GM12878 (cell line): ENCODE results near the gene ZDHHC11.

ENCODE experiments used
- CBFB ChIP-seq: IDR thresholded peaks from 2 replicates; pipeline ENCODE4 v1.6.1; 2016; ENCODE audit warnings: antibody characterized with exemption, low read depth
- DPF2 ChIP-seq: fragments of 450-650 bp; IDR thresholded peaks from 2 replicates; pipeline ENCODE4 v1.6.1; 2017; ENCODE audit warnings: mild to moderate bottlenecking
- ESRRA ChIP-seq: IDR thresholded peaks from 2 replicates; pipeline ENCODE4 v1.6.1; 2012; ENCODE audit warnings: mild to moderate bottlenecking, low read length, improper control_type of control experiment
- GATAD2B ChIP-seq: fragments of 450-650 bp; conservative IDR thresholded peaks from 2 replicates; pipeline ENCODE4 v1.6.1; 2017; ENCODE audit warnings: low read depth, mild to moderate bottlenecking, moderate library complexity
- LARP7 ChIP-seq: fragments of 450-650 bp; IDR thresholded peaks from 2 replicates; pipeline ENCODE4 v1.6.1; 2017; ENCODE audit warnings: mild to moderate bottlenecking
- MTA2 ChIP-seq: fragments of 450-650 bp; IDR thresholded peaks from 2 replicates; pipeline ENCODE4 v1.6.1; 2016; ENCODE audit warnings: low read depth, mild to moderate bottlenecking, moderate library complexity
- RBBP5 ChIP-seq: fragments of 200-600 bp; sonication (generic); conservative IDR thresholded peaks from 2 replicates; pipeline ENCODE4 v1.6.1; 2016
- SMC3 ChIP-seq: IDR thresholded peaks from 2 replicates; pipeline ENCODE4 v1.6.1; 2011; ENCODE audit warnings: low read length, improper control_type of control experiment, borderline replicate concordance
- SP1 ChIP-seq: IDR thresholded peaks from one replicate; pipeline ENCODE4 v1.6.1; 2011; ENCODE audit warnings: low read depth, low read length
- YY1 ChIP-seq: IDR thresholded peaks from 2 replicates; pipeline ENCODE4 v1.6.1; 2011; ENCODE audit warnings: low read depth, mild to moderate bottlenecking, low read length
- TF ChIP-seq, protein P1 (sequence below), 3 experiments: IDR thresholded peaks in 2 of 3; conservative IDR thresholded peaks in 1 of 3; 2 replicates each; pipeline ENCODE4 v1.5.1; 2011; ENCODE audit warnings: low read depth in 3 of 3, low read length in 3 of 3, mild to moderate bottlenecking in 3 of 3, control low read depth in 2 of 3, moderate library complexity in 2 of 3, inconsistent platforms in 1 of 3, mixed read lengths in 1 of 3; ENCODE audit not compliant: control insufficient read depth in 2 of 3, insufficient read depth in 1 of 3; ENCODE audit errors: extremely low read depth in 1 of 3
- TF ChIP-seq, protein P2 (sequence below): IDR thresholded peaks from 2 replicates; pipeline ENCODE4 v1.6.1; 2011; ENCODE audit warnings: borderline replicate concordance, low read depth, mild to moderate bottlenecking, moderate library complexity, low read length; ENCODE audit not compliant: insufficient read depth, poor library complexity, severe bottlenecking
- TF ChIP-seq, protein P3 (sequence below): IDR thresholded peaks from 2 replicates; pipeline ENCODE4 v1.6.1; 2012; ENCODE audit warnings: low read length, inconsistent platforms
- TF ChIP-seq, protein P4 (sequence below): fragments of 450-650 bp; IDR thresholded peaks from 2 replicates; pipeline ENCODE4 v1.6.1; 2014; ENCODE audit warnings: mild to moderate bottlenecking

DNA sequence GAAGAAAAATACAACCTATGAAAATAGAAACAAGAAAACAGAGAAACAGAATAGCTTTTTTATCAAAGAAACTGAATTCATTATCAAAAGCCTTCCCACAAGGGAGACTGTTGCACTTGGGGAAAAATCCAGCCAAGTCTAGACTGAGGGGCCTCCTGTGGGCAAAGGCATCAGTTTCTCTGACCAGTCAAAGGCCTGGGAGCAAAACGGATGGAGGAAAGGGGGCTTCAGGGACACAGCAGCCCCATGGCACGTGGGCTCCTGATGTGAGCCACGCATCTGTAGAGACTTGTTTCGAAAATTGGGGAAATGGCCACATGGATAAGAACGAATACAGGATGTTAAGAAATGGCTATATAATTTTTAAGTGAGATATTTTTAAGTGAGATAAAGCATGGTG is 87.4 kb downstream of the ZDHHC11 start:
- TF ChIP-seq GATAD2B (no peak), DPF2 (no peak), YY1 (no peak), ESRRA (no peak), SP1 (no peak), CBFB (no peak), LARP7 (no peak), RBBP5 (no peak), MTA2 (no peak), SMC3 (no peak)
- TF ChIP-seq, protein P1, sequence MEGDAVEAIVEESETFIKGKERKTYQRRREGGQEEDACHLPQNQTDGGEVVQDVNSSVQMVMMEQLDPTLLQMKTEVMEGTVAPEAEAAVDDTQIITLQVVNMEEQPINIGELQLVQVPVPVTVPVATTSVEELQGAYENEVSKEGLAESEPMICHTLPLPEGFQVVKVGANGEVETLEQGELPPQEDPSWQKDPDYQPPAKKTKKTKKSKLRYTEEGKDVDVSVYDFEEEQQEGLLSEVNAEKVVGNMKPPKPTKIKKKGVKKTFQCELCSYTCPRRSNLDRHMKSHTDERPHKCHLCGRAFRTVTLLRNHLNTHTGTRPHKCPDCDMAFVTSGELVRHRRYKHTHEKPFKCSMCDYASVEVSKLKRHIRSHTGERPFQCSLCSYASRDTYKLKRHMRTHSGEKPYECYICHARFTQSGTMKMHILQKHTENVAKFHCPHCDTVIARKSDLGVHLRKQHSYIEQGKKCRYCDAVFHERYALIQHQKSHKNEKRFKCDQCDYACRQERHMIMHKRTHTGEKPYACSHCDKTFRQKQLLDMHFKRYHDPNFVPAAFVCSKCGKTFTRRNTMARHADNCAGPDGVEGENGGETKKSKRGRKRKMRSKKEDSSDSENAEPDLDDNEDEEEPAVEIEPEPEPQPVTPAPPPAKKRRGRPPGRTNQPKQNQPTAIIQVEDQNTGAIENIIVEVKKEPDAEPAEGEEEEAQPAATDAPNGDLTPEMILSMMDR (IDR thresholded peaks at IDR 0.05 in 2 of 3, conservative IDR thresholded peaks at IDR 0.05 in 1 of 3; ENCODE audit: control insufficient read depth in 2 of 3, extremely low read depth in 1 of 3, insufficient read depth in 1 of 3, low read depth in 3 of 3, low read length in 3 of 3), result no peak
- TF ChIP-seq, protein P2, sequence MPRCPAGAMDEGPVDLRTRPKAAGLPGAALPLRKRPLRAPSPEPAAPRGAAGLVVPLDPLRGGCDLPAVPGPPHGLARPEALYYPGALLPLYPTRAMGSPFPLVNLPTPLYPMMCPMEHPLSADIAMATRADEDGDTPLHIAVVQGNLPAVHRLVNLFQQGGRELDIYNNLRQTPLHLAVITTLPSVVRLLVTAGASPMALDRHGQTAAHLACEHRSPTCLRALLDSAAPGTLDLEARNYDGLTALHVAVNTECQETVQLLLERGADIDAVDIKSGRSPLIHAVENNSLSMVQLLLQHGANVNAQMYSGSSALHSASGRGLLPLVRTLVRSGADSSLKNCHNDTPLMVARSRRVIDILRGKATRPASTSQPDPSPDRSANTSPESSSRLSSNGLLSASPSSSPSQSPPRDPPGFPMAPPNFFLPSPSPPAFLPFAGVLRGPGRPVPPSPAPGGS, result no peak
- TF ChIP-seq, protein P3, sequence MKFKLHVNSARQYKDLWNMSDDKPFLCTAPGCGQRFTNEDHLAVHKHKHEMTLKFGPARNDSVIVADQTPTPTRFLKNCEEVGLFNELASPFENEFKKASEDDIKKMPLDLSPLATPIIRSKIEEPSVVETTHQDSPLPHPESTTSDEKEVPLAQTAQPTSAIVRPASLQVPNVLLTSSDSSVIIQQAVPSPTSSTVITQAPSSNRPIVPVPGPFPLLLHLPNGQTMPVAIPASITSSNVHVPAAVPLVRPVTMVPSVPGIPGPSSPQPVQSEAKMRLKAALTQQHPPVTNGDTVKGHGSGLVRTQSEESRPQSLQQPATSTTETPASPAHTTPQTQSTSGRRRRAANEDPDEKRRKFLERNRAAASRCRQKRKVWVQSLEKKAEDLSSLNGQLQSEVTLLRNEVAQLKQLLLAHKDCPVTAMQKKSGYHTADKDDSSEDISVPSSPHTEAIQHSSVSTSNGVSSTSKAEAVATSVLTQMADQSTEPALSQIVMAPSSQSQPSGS, result no peak
- TF ChIP-seq, protein P4, sequence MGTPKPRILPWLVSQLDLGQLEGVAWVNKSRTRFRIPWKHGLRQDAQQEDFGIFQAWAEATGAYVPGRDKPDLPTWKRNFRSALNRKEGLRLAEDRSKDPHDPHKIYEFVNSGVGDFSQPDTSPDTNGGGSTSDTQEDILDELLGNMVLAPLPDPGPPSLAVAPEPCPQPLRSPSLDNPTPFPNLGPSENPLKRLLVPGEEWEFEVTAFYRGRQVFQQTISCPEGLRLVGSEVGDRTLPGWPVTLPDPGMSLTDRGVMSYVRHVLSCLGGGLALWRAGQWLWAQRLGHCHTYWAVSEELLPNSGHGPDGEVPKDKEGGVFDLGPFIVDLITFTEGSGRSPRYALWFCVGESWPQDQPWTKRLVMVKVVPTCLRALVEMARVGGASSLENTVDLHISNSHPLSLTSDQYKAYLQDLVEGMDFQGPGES, result no peak
